H9 (cell line): Measurements from ENCODE around the gene THSD7A. TPM values are rescaled to one million over a fixed set of nuclear protein-coding genes. Genes with fewer than 3 reads are reported as not detected.

Source experiments
- DNase-seq: peaks from one replicate; pipeline ENCODE4 v3.0.0-alpha.2; 2017
- H2AFZ ChIP-seq: one replicate; pipeline ENCODE4 v1.6.1; 2013; ENCODE audit warnings: mild to moderate bottlenecking, low read length, control low read depth, moderate library complexity
- H2AK5ac ChIP-seq: 2 replicates; pipeline ENCODE4 v1.6.1; 2013; ENCODE audit warnings: low read length, control low read depth, mixed read lengths; ENCODE audit not compliant: insufficient read length
- H2BK120ac ChIP-seq: one replicate; pipeline ENCODE4 v1.6.1; 2013; ENCODE audit warnings: low read depth, mild to moderate bottlenecking, low read length, control low read depth, inconsistent platforms; ENCODE audit not compliant: poor library complexity, severe bottlenecking
- H2BK12ac ChIP-seq: 2 replicates; pipeline ENCODE4 v1.6.1; 2013; ENCODE audit warnings: low read length, control low read depth, mixed read lengths, low read depth; ENCODE audit not compliant: insufficient read length
- H2BK15ac ChIP-seq: 2 replicates; pipeline ENCODE4 v1.6.1; 2013; ENCODE audit warnings: low read depth, low read length, control low read depth
- H2BK20ac ChIP-seq: one replicate; pipeline ENCODE4 v1.6.1; 2013; ENCODE audit warnings: low read depth, mild to moderate bottlenecking, low read length, control low read depth, inconsistent platforms; ENCODE audit not compliant: poor library complexity, severe bottlenecking
- H2BK5ac ChIP-seq: 2 replicates; pipeline ENCODE4 v1.6.1; 2013; ENCODE audit warnings: low read length, control low read depth, mixed read lengths; ENCODE audit not compliant: insufficient read length
- H3K14ac ChIP-seq: 2 replicates; pipeline ENCODE4 v1.6.1; 2013; ENCODE audit warnings: low read length, control low read depth; ENCODE audit not compliant: insufficient read depth
- H3K18ac ChIP-seq: 2 replicates; pipeline ENCODE4 v1.6.1; 2013; ENCODE audit warnings: low read depth, mild to moderate bottlenecking, mixed read lengths, low read length, control low read depth; ENCODE audit not compliant: insufficient read length
- H3K23ac ChIP-seq: 2 replicates; pipeline ENCODE4 v1.6.1; 2013; ENCODE audit warnings: low read length, control low read depth, mixed read lengths, low read depth; ENCODE audit not compliant: insufficient read length
- H3K23me2 ChIP-seq: 2 replicates; pipeline ENCODE4 v1.6.1; 2013; ENCODE audit warnings: low read depth, mild to moderate bottlenecking, mixed read lengths, low read length, control low read depth; ENCODE audit not compliant: insufficient read length, poor library complexity, severe bottlenecking
- H3K27ac ChIP-seq: 2 replicates; pipeline ENCODE4 v1.5.1; 2013; ENCODE audit warnings: low read length, control low read depth, mixed read lengths, low read depth; ENCODE audit not compliant: insufficient read length
- H3K27me3 ChIP-seq: 2 replicates; pipeline ENCODE4 v1.6.1; 2013; ENCODE audit warnings: low read length, control low read depth, inconsistent platforms; ENCODE audit not compliant: insufficient read depth
- H3K4ac ChIP-seq: 2 replicates; pipeline ENCODE4 v1.6.1; 2013; ENCODE audit warnings: low read depth, mild to moderate bottlenecking, control low read depth, inconsistent platforms, low read length, moderate library complexity
- H3K4me1 ChIP-seq: 2 replicates; pipeline ENCODE4 v1.6.1; 2013; ENCODE audit warnings: low read length, control low read depth, inconsistent platforms; ENCODE audit not compliant: insufficient read depth
- H3K4me2 ChIP-seq: 2 replicates; pipeline ENCODE4 v1.6.1; 2013; ENCODE audit warnings: low read length, control low read depth, mixed read lengths; ENCODE audit not compliant: insufficient read length, insufficient read depth
- H3K56ac ChIP-seq: 2 replicates; pipeline ENCODE4 v1.6.1; 2013; ENCODE audit warnings: low read depth, mild to moderate bottlenecking, mixed read lengths, low read length, control low read depth; ENCODE audit not compliant: insufficient read length
- H3K79me1 ChIP-seq: 2 replicates; pipeline ENCODE4 v1.6.1; 2013; ENCODE audit warnings: low read depth, mild to moderate bottlenecking, moderate library complexity, low read length, control low read depth, inconsistent platforms; ENCODE audit not compliant: insufficient read depth, poor library complexity, severe bottlenecking
- H3K79me2 ChIP-seq: 2 replicates; pipeline ENCODE4 v1.6.1; 2013; ENCODE audit warnings: low read length, control low read depth, inconsistent platforms; ENCODE audit not compliant: insufficient read depth
- H3K9ac ChIP-seq: 2 replicates; pipeline ENCODE4 v1.6.1; 2013; ENCODE audit warnings: low read length, control low read depth, mixed read lengths; ENCODE audit not compliant: insufficient read length; ENCODE audit errors: extremely low read depth
- H3K9me3 ChIP-seq: one replicate; pipeline ENCODE4 v1.6.1; 2013; ENCODE audit warnings: low read depth, low read length, inconsistent platforms; ENCODE audit not compliant: control insufficient read depth
- H3T11ph ChIP-seq: one replicate; pipeline ENCODE4 v1.6.1; 2013; ENCODE audit warnings: mild to moderate bottlenecking, low read length, control low read depth, inconsistent platforms
- H4K20me1 ChIP-seq: one replicate; pipeline ENCODE4 v1.6.1; 2013; ENCODE audit not compliant: control insufficient read depth, insufficient read length, insufficient read depth
- H4K5ac ChIP-seq: 2 replicates; pipeline ENCODE4 v1.6.1; 2013; ENCODE audit warnings: low read depth, mild to moderate bottlenecking, mixed read lengths, low read length, control low read depth; ENCODE audit not compliant: insufficient read length
- H4K8ac ChIP-seq: replicated peaks from 2 replicates; pipeline ENCODE4 v1.6.1; 2013; ENCODE audit warnings: low read length, control low read depth, mixed read lengths, low read depth; ENCODE audit not compliant: insufficient read length
- H4K91ac ChIP-seq: 2 replicates; pipeline ENCODE4 v1.6.1; 2013; ENCODE audit warnings: low read depth, mild to moderate bottlenecking, moderate library complexity, mixed read lengths, low read length, control low read depth; ENCODE audit not compliant: insufficient read length
- H3K27ac Mint-ChIP-seq, 3 experiments: 2 replicates in 2 of 3; 3 replicates in 1 of 3; pipeline ENCODE4 v1.8.0; 2020 to 2021; ENCODE audit warnings: mixed read lengths in 3 of 3, mild to moderate bottlenecking in 1 of 3, moderate library complexity in 1 of 3
- H3K27me3 Mint-ChIP-seq: 2 replicates; pipeline ENCODE4 v1.8.0; 2021; ENCODE audit warnings: low read depth, mild to moderate bottlenecking, moderate library complexity, mixed read lengths
- H3K36me3 Mint-ChIP-seq, 3 experiments: 2 replicates in 2 of 3; 3 replicates in 1 of 3; pipeline ENCODE4 v1.8.0; 2020 to 2021; ENCODE audit warnings: low read depth in 3 of 3, mixed read lengths in 3 of 3; ENCODE audit not compliant: insufficient read depth in 1 of 3
- H3K4me1 Mint-ChIP-seq, 2 experiments: 2 replicates each; pipeline ENCODE4 v1.8.0; 2020; ENCODE audit warnings: mixed read lengths in 2 of 2
- H3K4me3 Mint-ChIP-seq, 2 experiments: 2 replicates in 1 of 2; 3 replicates in 1 of 2; pipeline ENCODE4 v1.8.0; 2020 to 2021; ENCODE audit warnings: mild to moderate bottlenecking in 2 of 2, mixed read lengths in 2 of 2, moderate library complexity in 1 of 2
- H3K9me3 Mint-ChIP-seq, 2 experiments: 2 replicates in 1 of 2; 3 replicates in 1 of 2; pipeline ENCODE4 v1.8.0; 2020; ENCODE audit warnings: mild to moderate bottlenecking in 2 of 2, mixed read lengths in 2 of 2, moderate library complexity in 1 of 2
- WGBS: extraction: QIAGEN DNeasy Blood & Tissue Kit; methylation state at CpG from one replicate; pipeline ENCODE4 v1.1.7; 2013; ENCODE audit warnings: missing lambda C conversion rate, low lambda C conversion rate, mixed read lengths; ENCODE audit not compliant: insufficient read length; ENCODE audit errors: extremely low coverage; 5-methylcytosine and 5-hydroxymethylcytosine counted together
- total RNA-seq: library from RNA; stranded (reverse); gene quantifications from 2 replicates; pipeline ENCODE4 v1.2.1, GENCODE V29; 2021
- TF ChIP-seq, protein P1 (sequence below): fragments of 200-600 bp; sonication (generic); conservative IDR thresholded peaks from 3 replicates; pipeline ENCODE4 v1.8.0; 2021; ENCODE audit warnings: antibody characterized with exemption, mild to moderate bottlenecking

THSD7A gene
- total RNA-seq, 1 experiment from 2014 or later = 0.42 TPM

DNA sequence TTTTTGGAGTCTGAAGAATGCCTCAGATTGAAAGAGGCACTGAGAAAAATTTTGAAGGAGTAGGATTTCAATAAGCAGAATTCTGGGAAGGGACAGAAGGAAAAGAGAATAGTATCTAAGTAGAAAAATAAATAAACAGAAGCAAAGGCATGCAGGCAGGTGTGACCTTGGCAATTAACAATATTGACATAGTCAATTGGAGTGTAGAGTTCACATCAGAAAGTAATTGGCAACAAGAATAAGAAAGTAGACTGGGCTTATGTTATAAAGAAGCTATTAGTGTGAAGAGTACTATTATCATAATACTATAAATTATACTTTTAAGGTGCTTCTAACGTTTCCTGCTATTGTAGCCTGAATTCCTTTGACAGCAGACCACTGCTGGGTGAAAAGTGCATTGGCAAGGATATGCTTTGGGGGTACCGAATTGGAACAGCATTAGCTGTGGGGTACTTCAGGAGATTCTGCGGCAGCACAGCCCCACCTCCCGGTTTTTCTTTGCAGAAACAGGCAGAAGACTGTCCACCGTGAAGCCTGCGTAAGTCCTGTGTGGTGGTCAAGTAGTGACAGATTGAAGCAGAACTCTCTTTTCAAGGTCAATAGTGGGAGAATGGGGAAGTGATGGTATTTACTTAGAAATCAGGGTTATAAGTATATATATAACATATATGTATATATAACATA is 357.0 kb downstream of the THSD7A start:
- no peak overlapping the region for H2AK5ac ChIP-seq
- H3K4me3 Mint-ChIP-seq = no peak overlapping the region
- H3K9ac ChIP-seq = no peak overlapping the region
- DNase-seq = no peak
- H3K23ac ChIP-seq = no peak overlapping the region
- no peak overlapping the region for H2AFZ ChIP-seq
- no peaks in the 10 kb centered on the region for H3K23me2 ChIP-seq
- H2BK12ac ChIP-seq = no peak overlapping the region
- TF ChIP-seq, protein P1, sequence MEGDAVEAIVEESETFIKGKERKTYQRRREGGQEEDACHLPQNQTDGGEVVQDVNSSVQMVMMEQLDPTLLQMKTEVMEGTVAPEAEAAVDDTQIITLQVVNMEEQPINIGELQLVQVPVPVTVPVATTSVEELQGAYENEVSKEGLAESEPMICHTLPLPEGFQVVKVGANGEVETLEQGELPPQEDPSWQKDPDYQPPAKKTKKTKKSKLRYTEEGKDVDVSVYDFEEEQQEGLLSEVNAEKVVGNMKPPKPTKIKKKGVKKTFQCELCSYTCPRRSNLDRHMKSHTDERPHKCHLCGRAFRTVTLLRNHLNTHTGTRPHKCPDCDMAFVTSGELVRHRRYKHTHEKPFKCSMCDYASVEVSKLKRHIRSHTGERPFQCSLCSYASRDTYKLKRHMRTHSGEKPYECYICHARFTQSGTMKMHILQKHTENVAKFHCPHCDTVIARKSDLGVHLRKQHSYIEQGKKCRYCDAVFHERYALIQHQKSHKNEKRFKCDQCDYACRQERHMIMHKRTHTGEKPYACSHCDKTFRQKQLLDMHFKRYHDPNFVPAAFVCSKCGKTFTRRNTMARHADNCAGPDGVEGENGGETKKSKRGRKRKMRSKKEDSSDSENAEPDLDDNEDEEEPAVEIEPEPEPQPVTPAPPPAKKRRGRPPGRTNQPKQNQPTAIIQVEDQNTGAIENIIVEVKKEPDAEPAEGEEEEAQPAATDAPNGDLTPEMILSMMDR = no peak
- H3K79me1 ChIP-seq = no peaks in the 10 kb centered on the region
- no peaks in the 10 kb centered on the region for H3K4me1 ChIP-seq
- H3K9me3 Mint-ChIP-seq = no peaks in the 10 kb centered on the region; a peak in 1 of 5 replicates
- no peak overlapping the region for H3K4me2 ChIP-seq
- H3K36me3 Mint-ChIP-seq = no peaks in the 10 kb centered on the region
- no peak overlapping the region for H3K18ac ChIP-seq
- no peaks in the 10 kb centered on the region for H4K20me1 ChIP-seq
- H4K91ac ChIP-seq = no peak overlapping the region
- no peaks in the 10 kb centered on the region for H3K79me2 ChIP-seq
- H3K4me1 Mint-ChIP-seq = 0 out of 4 replicates have a peak, but pooled peaks cover 0 to 3% of the 10 kb centered on the region in 2 experiments
- no peak overlapping the region for H3K56ac ChIP-seq
- no peak overlapping the region for H2BK20ac ChIP-seq
- WGBS = no CpG with 5 or more reads among the region's 6 CpGs
- H3K9me3 ChIP-seq = no peaks in the 10 kb centered on the region
- H3K27me3 Mint-ChIP-seq = no peaks in the 10 kb centered on the region
- H3K27ac ChIP-seq = no peak overlapping the region
- no peak overlapping the region for H4K8ac ChIP-seq
- H2BK120ac ChIP-seq = no peak overlapping the region
- no peak overlapping the region for H3K4ac ChIP-seq
- H2BK5ac ChIP-seq = no peak overlapping the region
- no peaks in the 10 kb centered on the region for H3K27me3 ChIP-seq
- H4K5ac ChIP-seq = no peak overlapping the region
- no peak overlapping the region for H3T11ph ChIP-seq
- H2BK15ac ChIP-seq = no peak overlapping the region
- no peak overlapping the region for H3K27ac Mint-ChIP-seq
- no peak overlapping the region for H3K14ac ChIP-seq
